HFFc6 (cell line): Measurements from ENCODE around the gene EPS8L2. TPM values are rescaled to one million over a fixed set of nuclear protein-coding genes. Genes with fewer than 3 reads are reported as not detected.

Source experiments
- DNase-seq: peaks from one replicate; pipeline ENCODE4 v3.0.0-alpha.2; 2018
- H3K27ac Mint-ChIP-seq: 2 replicates; pipeline ENCODE4 v1.8.0; 2020; ENCODE audit warnings: mild to moderate bottlenecking, mixed read lengths
- H3K27me3 Mint-ChIP-seq: 2 replicates; pipeline ENCODE4 v1.8.0; 2021; ENCODE audit warnings: mild to moderate bottlenecking, moderate library complexity, mixed read lengths; ENCODE audit not compliant: insufficient read depth
- H3K36me3 Mint-ChIP-seq: 2 replicates; pipeline ENCODE4 v1.8.0; 2021; ENCODE audit warnings: low read depth, mixed read lengths
- H3K4me1 Mint-ChIP-seq: 2 replicates; pipeline ENCODE4 v1.8.0; 2020; ENCODE audit warnings: low read depth, mixed read lengths
- H3K4me3 Mint-ChIP-seq: 2 replicates; pipeline ENCODE4 v1.8.0; 2020; ENCODE audit warnings: mild to moderate bottlenecking, moderate library complexity, mixed read lengths
- H3K9me3 Mint-ChIP-seq: 2 replicates; pipeline ENCODE4 v1.8.0; 2020; ENCODE audit warnings: mild to moderate bottlenecking, mixed read lengths
- total RNA-seq, 6 experiments: library from RNA; stranded (reverse); fragmentation: NEBNext Ultra II Directional; extraction: Animal tissue kit (Norgen Biotek cat#: 25700); gene quantifications; 2 replicates in 1 of 6; 3 replicates in 5 of 6; pipeline ENCODE4 v1.2.3, GENCODE V29; 2021
- TF ChIP-seq, protein P1 (sequence below): fragments of 200-600 bp; sonication (generic); IDR thresholded peaks from 2 replicates; pipeline ENCODE4 v1.5.0; 2021; ENCODE audit warnings: antibody characterized with exemption, mild to moderate bottlenecking

EPS8L2 gene
- total RNA-seq, 6 experiments from 2014 or later: 55.5 to 70.1 (median 65.1) TPM

DNA sequence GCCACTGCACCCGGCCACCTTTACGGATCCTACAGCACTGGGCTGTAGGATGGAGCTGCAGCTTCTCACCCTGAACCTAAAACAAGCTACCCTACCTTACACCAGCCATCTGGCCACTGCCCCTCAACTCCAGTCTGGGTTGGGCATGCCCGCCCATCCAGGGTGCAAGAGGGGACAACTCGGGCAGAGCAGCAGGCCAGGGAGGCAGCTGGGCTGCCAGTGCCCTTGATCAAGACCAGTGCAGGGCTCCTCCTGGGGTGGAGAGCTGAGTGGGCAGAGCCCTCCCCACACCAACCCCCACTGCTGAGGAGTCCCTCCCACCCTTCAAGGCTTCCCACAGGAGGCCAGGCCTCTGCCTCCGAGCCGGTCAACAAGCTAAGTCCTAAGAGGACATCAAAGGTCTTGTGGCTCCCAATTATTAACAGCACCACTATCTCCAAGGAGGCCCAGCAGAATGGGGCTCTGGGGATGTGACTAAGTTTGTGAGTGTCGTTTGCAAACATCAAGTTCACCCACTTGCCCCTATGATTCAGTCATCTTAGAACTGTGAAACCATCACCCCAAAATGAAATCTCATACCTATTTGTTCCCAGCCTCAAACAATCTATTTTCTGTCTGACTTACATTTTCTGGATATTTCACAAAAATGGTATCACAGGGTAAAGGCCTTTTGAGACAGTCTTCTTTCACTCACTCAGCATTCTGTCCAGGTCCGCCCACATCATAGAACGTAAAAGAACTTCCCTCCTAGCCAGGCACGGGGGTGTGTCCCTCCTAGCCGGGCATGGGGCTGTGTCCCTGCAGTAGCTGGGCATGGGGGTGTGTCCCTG is 60.3 kb downstream of the EPS8L2 start:
- H3K36me3 Mint-ChIP-seq: peaks cover 8% of the 10 kb centered on the region; the same call in 1 of the 2 replicates
- no peak for DNase-seq

DNA sequence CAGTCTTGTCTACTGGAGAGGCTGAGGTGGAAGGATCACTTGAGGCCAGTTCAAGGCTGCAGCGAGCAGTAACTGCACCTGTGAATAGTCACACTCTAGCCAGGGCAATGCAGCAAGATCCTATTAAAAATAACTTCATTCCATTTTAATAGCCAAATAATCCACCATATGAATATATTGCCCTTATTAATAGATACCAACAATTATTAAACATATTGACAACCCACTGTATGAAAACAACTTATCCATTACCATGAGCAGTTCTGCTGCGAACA is 60.8 kb downstream of the EPS8L2 start:
- no peak for DNase-seq
- Mint-ChIP-seq H3K36me3 (peaks cover 8% of the 10 kb centered on the region; the same call in 1 of the 2 replicates), H3K9me3 (no peaks in the 10 kb centered on the region; the same call in 1 of the 2 replicates), H3K27ac (0 out of 2 replicates have a peak overlapping the region, but pooled peaks have one; percentile 3), H3K4me3 (no peak overlapping the region), H3K27me3 (peaks cover 16% of the 10 kb centered on the region), H3K4me1 (peaks cover 11% of the 10 kb centered on the region)
- TF ChIP-seq, protein P1, sequence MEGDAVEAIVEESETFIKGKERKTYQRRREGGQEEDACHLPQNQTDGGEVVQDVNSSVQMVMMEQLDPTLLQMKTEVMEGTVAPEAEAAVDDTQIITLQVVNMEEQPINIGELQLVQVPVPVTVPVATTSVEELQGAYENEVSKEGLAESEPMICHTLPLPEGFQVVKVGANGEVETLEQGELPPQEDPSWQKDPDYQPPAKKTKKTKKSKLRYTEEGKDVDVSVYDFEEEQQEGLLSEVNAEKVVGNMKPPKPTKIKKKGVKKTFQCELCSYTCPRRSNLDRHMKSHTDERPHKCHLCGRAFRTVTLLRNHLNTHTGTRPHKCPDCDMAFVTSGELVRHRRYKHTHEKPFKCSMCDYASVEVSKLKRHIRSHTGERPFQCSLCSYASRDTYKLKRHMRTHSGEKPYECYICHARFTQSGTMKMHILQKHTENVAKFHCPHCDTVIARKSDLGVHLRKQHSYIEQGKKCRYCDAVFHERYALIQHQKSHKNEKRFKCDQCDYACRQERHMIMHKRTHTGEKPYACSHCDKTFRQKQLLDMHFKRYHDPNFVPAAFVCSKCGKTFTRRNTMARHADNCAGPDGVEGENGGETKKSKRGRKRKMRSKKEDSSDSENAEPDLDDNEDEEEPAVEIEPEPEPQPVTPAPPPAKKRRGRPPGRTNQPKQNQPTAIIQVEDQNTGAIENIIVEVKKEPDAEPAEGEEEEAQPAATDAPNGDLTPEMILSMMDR: no peak

More for the DNA sequence above, 60.3 kb downstream of the EPS8L2 start:
- TF ChIP-seq, protein P1: no peak
- no peaks in the 10 kb centered on the region; the same call in 1 of the 2 replicates for H3K9me3 Mint-ChIP-seq
- H3K4me1 Mint-ChIP-seq: peaks cover 17% of the 10 kb centered on the region
- H3K27ac Mint-ChIP-seq: peak overlapping the region; percentile 23; the same call in 1 of the 2 replicates
- peaks cover 16% of the 10 kb centered on the region for H3K27me3 Mint-ChIP-seq
- no peak overlapping the region for H3K4me3 Mint-ChIP-seq

DNA sequence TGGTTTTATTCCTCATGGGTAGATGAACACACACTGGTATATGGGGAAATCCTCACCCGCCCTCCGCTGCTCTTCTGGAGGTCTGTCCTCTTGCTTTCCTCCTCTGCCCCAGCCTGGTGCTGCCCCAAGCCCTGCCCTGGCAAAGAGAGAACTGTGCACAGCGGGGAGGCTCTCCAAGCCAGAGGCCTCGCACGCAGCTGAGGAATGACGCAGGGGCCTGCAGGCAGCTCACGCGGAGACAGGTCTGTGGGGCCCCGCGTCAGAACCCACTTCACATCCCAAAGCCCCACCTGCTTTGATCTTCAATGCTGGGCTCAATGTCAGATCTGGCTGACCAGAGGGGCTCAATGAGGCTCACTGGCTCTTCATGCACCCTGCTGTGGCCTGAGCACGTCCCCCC is 61.2 kb downstream of the EPS8L2 start:
- Mint-ChIP-seq H3K4me3 (no peak overlapping the region), H3K9me3 (no peaks in the 10 kb centered on the region; the same call in 1 of the 2 replicates), H3K36me3 (peaks cover 7% of the 10 kb centered on the region; the same call in 1 of the 2 replicates), H3K4me1 (peaks cover 7% of the 10 kb centered on the region), H3K27me3 (peaks cover 16% of the 10 kb centered on the region), H3K27ac (no peak overlapping the region)
- TF ChIP-seq, protein P1: no peak
- DNase-seq: no peak

DNA sequence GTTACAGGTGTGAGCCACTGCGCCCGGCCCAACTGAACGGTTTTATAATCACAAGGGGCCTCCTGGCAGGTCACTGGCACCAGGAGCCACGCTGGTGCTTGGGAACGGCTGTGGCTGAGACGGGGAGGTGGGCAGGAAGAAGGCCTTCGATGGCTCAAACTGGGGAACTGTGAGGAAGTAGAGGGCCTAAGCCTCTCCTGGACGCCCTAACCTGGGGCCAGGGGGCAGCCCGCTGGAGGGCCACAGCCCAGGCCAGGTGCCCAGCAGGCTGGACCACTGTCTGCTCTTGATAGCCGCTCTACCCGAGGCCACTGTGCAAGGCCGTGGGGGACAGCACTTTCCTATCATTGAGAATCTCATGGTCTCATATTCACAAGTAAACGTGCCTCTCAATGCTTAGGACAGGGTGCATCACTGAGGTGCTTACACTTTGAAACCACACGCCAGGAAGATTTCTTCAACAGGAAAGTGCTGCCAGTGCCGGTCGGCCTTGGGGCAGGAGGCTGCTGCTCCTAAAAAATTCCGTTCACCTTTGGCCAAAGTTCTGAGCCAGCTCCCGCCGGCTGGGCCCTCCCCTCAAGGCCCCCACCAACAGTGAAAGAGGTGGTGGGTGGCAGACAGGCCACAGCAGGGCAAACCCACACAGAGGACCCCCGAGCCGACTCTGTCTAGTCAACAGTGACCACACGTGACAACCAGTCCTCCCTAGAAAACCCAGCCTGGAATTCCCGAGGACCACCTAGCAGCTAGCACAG is 64.0 kb downstream of the EPS8L2 start:
- TF ChIP-seq, protein P1: no peak
- H3K27ac Mint-ChIP-seq: no peak overlapping the region
- peaks cover 3% of the 10 kb centered on the region for H3K4me1 Mint-ChIP-seq
- DNase-seq: no peak
- no peak overlapping the region for H3K4me3 Mint-ChIP-seq
- no peaks in the 10 kb centered on the region; the same call in 1 of the 2 replicates for H3K27me3 Mint-ChIP-seq
- no peaks in the 10 kb centered on the region for H3K36me3 Mint-ChIP-seq
- H3K9me3 Mint-ChIP-seq: no peaks in the 10 kb centered on the region

DNA sequence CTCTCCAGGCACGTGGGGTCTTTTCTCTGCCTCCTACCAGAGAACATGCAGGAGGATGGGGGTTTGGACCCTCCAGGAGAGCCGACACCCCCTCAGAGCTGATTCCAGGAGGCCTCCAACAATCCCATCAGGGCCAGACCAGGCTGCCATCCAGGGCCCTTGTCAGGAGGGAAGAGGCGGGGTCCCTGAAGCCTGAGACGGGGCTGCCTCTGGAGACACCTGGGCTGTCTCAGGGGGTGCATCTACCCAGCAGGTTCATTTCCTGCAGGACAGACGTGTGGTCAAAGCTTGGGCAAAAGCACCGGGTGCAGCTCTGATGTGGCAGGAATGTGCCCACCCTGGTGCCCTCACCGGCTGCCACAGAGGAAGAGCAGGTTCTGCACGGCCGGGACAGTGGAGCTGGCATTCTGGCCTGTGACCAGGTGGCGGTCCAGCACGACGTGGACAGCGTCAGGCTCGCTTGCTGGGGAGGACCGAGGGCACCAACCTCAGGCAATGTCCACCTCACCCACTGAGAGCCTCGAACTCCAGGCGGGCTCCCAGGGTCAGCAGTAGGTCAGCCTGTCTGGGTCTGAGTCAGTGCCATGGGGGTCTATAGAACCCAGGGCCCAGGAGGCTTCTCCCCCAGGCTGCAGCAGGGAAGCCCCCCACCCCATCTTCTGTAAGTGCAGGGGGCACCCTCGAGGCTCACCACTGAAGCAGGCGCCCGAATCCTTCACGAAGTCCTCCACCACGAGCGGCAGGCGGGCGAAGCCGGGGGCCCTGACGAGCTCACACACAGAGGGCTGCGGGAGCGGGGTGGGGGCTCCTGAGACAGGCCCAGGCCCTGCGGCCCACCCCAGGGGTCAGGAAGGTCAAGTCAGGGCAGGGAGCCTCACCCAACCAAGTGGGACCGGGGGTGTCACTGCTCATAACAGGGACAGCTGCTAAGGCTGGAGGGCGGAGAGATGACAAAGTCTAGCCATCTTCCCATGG is 64.9 kb downstream of the EPS8L2 start:
- Mint-ChIP-seq H3K9me3 (no peaks in the 10 kb centered on the region), H3K27me3 (peaks cover 4% of the 10 kb centered on the region; the same call in 1 of the 2 replicates), H3K4me1 (peaks cover 12% of the 10 kb centered on the region), H3K4me3 (no peak overlapping the region), H3K36me3 (no peaks in the 10 kb centered on the region), H3K27ac (no peak overlapping the region)
- DNase-seq: no peak
- TF ChIP-seq, protein P1: no peak
